ENCODE results near the gene CNPY1.

CNPY1 gene

DNA sequence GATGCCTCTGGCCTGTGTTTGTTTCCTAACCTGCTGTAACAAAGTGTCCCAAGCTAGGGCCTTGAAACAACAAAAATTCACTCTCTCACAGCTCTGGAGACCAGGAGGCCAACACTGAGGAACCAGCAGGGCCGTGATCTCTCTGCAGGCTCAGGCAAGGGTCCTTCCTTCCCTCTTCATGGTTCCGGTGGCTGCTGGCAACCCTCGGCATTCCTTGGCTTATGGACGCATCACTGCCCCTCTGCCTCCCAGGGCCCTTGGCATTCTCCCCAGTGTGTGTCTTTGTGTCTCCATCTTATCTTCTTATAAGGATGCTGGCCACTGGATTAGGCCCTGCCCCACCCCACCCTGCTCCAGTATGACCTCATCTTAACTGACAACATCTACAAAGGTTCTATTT is 17.0 kb downstream of the CNPY1 start:
- Histone ChIP-seq H3K79me2 (no peaks in the 10 kb centered on the region), H3K4me1 (peaks cover 7% of the 10 kb centered on the region), H3K4me3 (ENCODE audit: low read depth, low read length) (no peak overlapping the region), H3K27ac (no peak overlapping the region), H3K4me2 (ENCODE audit: low read length) (no peak overlapping the region), H3K9me3 (ENCODE audit: control insufficient read depth, low read length) (no peaks in the 10 kb centered on the region), H2AFZ (no peak overlapping the region), H3K36me3 (ENCODE audit: control insufficient read depth, insufficient read depth, low read length) (no peaks in the 10 kb centered on the region), H3K27me3 (ENCODE audit: control insufficient read depth, insufficient read depth, low read length) (peaks cover 5% of the 10 kb centered on the region), H3K9ac (no peak overlapping the region)
- TF ChIP-seq, protein P1, sequence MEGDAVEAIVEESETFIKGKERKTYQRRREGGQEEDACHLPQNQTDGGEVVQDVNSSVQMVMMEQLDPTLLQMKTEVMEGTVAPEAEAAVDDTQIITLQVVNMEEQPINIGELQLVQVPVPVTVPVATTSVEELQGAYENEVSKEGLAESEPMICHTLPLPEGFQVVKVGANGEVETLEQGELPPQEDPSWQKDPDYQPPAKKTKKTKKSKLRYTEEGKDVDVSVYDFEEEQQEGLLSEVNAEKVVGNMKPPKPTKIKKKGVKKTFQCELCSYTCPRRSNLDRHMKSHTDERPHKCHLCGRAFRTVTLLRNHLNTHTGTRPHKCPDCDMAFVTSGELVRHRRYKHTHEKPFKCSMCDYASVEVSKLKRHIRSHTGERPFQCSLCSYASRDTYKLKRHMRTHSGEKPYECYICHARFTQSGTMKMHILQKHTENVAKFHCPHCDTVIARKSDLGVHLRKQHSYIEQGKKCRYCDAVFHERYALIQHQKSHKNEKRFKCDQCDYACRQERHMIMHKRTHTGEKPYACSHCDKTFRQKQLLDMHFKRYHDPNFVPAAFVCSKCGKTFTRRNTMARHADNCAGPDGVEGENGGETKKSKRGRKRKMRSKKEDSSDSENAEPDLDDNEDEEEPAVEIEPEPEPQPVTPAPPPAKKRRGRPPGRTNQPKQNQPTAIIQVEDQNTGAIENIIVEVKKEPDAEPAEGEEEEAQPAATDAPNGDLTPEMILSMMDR (IDR thresholded peaks at IDR 0.05), result no peak

DNA sequence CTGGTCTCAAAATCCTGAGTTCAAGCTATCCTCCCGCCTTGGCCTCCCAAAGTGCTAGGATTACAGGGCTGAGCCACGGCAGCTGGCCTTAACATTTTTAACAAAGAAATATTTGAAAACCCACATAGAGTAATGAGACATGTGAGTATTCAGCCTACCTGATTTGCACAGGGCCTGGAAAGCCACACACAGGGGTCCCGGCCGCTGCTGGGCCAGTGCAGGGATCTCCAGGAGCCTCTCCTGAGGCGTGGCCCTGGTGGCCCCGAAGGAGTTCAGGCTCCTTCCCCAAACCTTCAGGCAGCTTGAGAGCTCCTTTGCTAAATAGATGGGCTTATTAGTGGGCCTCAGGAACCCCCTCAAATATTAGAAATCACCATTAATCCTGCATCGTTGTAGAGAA is 18.7 kb downstream of the CNPY1 start:
- H2AFZ ChIP-seq, result no peak overlapping the region
- H3K4me3 ChIP-seq (ENCODE audit: low read depth, low read length), result no peak overlapping the region
- H3K27ac ChIP-seq, result no peak overlapping the region
- TF ChIP-seq, protein P1 (IDR thresholded peaks at IDR 0.05), result no peak
- H3K79me2 ChIP-seq, result no peaks in the 10 kb centered on the region
- no peak overlapping the region for H3K9ac ChIP-seq
- H3K9me3 ChIP-seq (ENCODE audit: control insufficient read depth, low read length), result no peaks in the 10 kb centered on the region
- no peak overlapping the region for H3K4me2 ChIP-seq (ENCODE audit: low read length)
- H3K27me3 ChIP-seq (ENCODE audit: control insufficient read depth, insufficient read depth, low read length), result peaks cover 5% of the 10 kb centered on the region
- no peaks in the 10 kb centered on the region for H3K4me1 ChIP-seq
- H3K36me3 ChIP-seq (ENCODE audit: control insufficient read depth, insufficient read depth, low read length), result no peaks in the 10 kb centered on the region

DNA sequence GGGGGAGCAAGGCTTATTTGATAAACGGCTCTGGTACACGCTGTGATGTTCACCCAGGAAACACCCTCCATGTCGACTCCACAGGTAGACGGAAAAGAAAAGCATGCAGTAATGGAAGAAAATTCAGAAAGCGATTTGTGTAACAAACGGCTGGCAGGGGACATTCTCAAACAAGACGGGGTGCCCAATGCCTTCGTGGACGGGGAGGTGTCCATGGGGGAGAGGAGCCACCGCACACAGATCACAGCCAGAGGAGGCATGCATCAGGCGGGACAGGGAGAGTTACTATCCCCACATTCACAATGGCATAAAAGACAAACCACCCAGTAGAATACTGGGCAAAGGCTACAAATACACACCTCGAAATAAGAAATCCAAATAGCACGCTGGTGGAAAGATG is 20.1 kb downstream of the CNPY1 start:
- Histone ChIP-seq H3K4me1 (no peaks in the 10 kb centered on the region), H3K27me3 (ENCODE audit: control insufficient read depth, insufficient read depth, low read length) (no peaks in the 10 kb centered on the region), H3K79me2 (no peaks in the 10 kb centered on the region), H3K9me3 (ENCODE audit: control insufficient read depth, low read length) (no peaks in the 10 kb centered on the region), H3K4me2 (ENCODE audit: low read length) (no peak overlapping the region), H2AFZ (no peak overlapping the region), H3K27ac (no peak overlapping the region), H3K9ac (no peak overlapping the region), H3K36me3 (ENCODE audit: control insufficient read depth, insufficient read depth, low read length) (no peaks in the 10 kb centered on the region), H3K4me3 (ENCODE audit: low read depth, low read length) (no peak overlapping the region)
- TF ChIP-seq, protein P1 (IDR thresholded peaks at IDR 0.05), result no peak

DNA sequence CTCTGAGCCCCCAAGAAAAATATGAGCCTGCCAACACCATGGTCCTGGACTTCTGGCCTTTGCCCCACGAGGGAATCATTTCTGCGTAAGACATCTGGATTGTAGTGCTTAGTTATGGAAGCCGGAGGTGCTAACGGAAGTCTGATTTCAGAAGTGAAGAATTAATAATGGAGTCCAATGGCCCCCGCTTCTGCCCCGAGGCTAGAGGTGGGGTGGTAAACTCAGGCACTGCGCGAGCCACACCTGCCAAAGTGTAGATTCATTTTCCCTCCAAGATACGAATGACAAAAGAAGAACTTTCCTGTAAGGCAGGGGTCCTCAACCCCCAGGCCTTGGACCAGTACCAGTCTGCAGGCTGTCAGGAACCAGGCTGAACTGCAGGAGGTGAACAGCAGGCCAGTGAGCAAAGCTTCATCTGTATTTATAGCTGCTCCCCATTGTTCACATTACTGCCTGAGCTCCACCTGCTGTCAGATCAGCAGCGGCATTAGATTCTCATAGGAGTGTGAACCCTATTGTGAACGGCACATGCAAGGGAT is 22.3 kb downstream of the CNPY1 start:
- Histone ChIP-seq H3K79me2 (no peaks in the 10 kb centered on the region), H3K4me3 (ENCODE audit: low read depth, low read length) (no peak overlapping the region), H3K4me2 (ENCODE audit: low read length) (no peak overlapping the region), H3K9ac (no peak overlapping the region), H3K9me3 (ENCODE audit: control insufficient read depth, low read length) (no peaks in the 10 kb centered on the region), H3K27me3 (ENCODE audit: control insufficient read depth, insufficient read depth, low read length) (no peaks in the 10 kb centered on the region), H3K27ac (no peak overlapping the region), H3K36me3 (ENCODE audit: control insufficient read depth, insufficient read depth, low read length) (no peaks in the 10 kb centered on the region), H3K4me1 (no peaks in the 10 kb centered on the region), H2AFZ (no peak overlapping the region)
- TF ChIP-seq, protein P1 (IDR thresholded peaks at IDR 0.05), result no peak

DNA sequence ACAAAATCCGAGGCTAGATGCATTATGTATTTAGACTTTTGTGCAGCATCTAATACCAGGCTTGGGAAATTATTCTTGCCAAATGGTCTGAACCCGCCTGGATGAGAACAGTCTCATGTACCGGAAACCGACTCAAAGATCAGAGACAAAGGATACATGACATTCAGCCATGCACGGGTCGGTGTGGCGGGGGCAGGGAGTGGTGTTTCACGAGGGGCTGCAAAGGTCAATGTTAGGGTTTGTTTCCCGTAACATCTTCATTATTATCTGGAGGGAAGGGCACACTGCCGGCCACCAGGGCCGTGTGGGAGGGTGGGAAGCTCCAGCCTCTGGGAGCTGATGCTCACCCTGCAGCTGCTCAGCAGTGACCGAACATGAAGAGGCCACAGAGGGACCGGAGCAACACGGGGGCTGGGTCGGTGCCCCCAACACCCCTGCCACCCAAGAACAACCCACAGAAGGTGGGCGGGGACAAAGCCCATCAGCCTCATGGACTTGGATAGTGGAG is 23.1 kb downstream of the CNPY1 start:
- no peak overlapping the region for H3K27ac ChIP-seq
- H3K9ac ChIP-seq, result no peak overlapping the region
- no peak overlapping the region for H3K4me3 ChIP-seq (ENCODE audit: low read depth, low read length)
- no peak overlapping the region for H2AFZ ChIP-seq
- no peaks in the 10 kb centered on the region for H3K4me1 ChIP-seq
- H3K27me3 ChIP-seq (ENCODE audit: control insufficient read depth, insufficient read depth, low read length), result no peaks in the 10 kb centered on the region
- H3K9me3 ChIP-seq (ENCODE audit: control insufficient read depth, low read length), result no peaks in the 10 kb centered on the region
- TF ChIP-seq, protein P1 (IDR thresholded peaks at IDR 0.05), result no peak
- H3K79me2 ChIP-seq, result no peaks in the 10 kb centered on the region
- no peak overlapping the region for H3K4me2 ChIP-seq (ENCODE audit: low read length)
- no peaks in the 10 kb centered on the region for H3K36me3 ChIP-seq (ENCODE audit: control insufficient read depth, insufficient read depth, low read length)

Data from parathyroid adenoma (tissue), 2 donors.